Stimulated activated CD8-positive, alpha-beta memory T cell treated with anti-CD3 and anti-CD28 coated beads, Interleukin-2, amount 100 ng/mL, for 48 hours (primary cell): Measurements from ENCODE around the gene QRICH1.
A peak's percentile ranks its signal among the peaks of the same experiment; 100 is the strongest.

Experiments
- DNase-seq, 2 donors: peaks; one replicate each; pipeline ENCODE4 v3.0.0-alpha.2; 2020; ENCODE audit warnings: low read depth in 2 of 2

The QRICH1 gene

GRCh38 chr3:48997714-48998637 is 95.9 kb downstream of the QRICH1 start:
- DNase-seq, result no peak

- no peak for DNase-seq
Measured at GRCh38 chr3:48997102-48997635, 96.7 kb downstream of the QRICH1 start.

DNA sequence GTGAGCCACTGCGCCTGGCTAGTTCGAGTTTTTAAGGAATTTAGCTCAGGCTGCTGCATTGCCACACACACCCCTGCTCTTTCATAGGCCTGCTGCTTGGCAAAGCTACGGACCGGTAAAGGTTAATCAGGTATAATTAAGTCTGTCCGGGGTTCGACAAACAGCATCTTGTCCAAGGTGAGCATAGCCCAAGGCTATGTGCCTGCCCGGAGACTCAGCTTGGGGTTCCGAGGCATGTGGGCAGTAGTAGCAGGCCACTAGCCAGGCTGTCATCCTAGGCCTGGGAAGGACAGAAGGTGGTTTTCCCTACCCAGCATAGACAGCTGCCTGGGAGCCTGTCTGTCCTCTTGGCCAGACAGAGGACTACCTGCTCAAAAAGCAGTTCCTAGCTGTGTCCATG is 97.2 kb downstream of the QRICH1 start:
- DNase-seq, result no peak

DNA sequence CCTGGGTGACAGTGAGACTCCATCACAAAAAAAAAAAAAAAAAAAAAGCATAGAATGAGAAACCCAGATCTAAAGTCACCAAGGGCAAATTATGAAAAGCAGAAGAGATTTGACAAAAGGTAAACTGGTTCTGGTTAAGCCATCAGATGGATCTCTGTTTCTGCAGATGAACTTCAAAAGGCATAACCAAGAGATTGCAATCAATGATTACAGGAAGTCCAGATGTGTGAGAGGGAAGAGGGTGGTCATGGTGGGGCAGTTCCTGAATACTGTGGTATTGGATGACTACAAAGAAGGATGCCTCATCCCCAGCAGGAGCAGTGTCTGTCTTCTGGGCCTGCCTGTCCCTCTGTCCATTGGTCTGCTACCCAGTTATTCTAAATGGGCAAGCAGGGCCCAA is 100.0 kb downstream of the QRICH1 start:
- no peak for DNase-seq

DNA sequence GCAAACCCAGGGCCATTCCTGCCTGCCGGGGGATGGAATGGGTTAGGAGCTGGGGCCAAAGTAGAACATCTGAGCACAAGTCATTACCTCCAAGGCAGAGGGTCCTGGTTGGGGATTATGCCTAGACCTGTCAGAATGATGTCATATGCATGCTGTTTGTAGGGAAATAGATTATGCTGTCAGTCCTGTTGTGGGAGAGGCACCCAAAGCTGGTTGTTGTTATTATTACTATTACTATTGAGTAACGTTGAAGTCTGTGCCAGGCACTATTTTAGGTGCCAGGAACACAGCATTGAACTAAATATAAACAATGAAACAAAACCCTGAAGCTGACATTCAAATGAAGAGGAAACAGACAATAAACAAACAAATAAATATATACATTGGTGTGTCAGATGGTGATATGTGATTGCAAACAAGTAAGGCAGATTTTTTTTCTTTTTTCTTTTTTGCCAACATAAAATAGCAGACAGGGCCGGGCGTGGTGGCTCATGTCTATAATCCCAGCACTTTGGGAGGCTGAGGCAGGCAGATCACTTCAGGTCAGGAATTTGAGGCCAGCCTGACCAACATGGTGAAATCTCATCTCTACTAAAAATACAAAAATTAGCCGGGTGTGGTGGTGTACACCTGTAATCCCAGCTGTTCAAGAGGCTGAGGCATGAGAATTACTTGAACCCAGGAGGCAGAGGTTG is 101.9 kb downstream of the QRICH1 start:
- DNase-seq, result no peak

DNA sequence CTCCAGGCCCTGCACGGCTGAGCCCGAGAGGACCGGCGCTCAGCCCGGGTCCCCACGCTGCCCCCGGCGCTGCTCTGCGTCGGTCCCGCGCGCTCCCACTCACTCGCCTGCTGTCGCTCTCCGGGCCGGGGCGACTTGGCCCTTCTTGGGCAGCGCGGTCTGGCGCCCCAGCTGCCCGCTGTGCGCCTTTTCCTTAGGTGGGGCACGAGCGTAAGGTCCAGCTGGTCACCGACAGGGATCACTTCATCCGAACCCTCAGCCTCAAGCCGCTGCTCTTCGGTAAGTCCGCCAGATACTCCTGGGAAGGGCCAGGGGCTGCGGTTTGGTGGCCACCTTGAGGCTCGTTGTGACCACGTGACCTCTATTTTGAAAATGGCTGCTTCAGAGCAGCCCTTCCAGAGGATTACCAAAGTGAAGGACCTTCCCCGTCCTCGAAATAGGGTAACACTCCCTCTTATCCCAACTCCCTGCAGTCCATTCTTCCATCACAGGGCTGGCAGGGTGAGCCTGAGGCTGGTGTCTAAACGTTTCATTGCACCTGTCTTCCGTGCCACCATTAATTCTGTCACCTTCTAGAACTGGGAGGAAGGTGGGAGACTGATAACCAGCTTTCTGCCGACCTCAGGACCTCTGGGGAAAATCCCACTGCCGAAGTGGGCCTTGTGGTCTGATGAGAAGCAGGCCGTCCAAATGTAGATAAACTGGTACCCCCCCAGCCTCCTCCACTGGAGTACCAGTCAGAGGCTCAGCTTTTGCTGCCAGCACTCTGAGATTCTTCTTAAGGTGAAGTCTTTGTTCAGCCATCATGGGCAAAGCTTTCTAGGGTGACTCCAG is 103.0 kb downstream of the QRICH1 start:
- no peak for DNase-seq

DNA sequence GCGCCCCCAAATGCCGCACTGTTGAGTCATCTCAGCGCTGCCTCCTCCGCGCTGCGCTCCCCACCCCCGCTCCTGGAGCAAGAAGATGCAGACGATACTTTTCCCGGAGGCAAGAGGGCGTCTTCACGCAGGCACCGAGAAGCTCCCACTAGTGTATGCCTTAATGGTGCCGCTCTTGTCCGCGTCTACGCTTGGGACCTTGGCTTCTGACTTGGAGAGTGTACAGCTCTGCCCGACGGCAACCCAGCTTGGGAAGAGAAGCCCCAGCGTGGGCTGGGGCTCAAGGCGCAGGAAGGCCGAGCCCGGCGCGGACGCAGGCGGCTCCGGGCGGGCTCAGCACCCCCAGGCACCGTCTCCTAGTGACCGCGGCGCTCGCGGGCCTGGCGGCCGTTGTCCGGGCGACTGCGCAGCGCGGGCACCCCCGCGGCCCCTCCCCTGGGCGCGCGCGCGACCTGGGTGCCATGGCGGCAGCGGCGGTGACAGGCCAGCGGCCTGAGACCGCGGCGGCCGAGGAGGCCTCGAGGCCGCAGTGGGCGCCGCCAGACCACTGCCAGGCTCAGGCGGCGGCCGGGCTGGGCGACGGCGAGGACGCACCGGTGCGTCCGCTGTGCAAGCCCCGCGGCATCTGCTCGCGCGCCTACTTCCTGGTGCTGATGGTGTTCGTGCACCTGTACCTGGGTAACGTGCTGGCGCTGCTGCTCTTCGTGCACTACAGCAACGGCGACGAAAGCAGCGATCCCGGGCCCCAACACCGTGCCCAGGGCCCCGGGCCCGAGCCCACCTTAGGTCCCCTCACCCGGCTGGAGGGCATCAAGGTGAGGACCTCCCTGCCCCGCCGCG is 103.9 kb downstream of the QRICH1 start, which contains the start of gene P4HTM:
TSS of gene P4HTM (plus strand) at position 446 of the 840 bp plus-strand sequence. CDS start at position 462, 16 bp downstream.
- DNase-seq, result peak; percentile 77 to 80

GRCh38 chr3:48989126-48989795 is 104.6 kb downstream of the QRICH1 start:
- no peak for DNase-seq

- DNase-seq, result no peak
Measured at GRCh38 chr3:48985831-48986376, 108.0 kb downstream of the QRICH1 start.

DNA sequence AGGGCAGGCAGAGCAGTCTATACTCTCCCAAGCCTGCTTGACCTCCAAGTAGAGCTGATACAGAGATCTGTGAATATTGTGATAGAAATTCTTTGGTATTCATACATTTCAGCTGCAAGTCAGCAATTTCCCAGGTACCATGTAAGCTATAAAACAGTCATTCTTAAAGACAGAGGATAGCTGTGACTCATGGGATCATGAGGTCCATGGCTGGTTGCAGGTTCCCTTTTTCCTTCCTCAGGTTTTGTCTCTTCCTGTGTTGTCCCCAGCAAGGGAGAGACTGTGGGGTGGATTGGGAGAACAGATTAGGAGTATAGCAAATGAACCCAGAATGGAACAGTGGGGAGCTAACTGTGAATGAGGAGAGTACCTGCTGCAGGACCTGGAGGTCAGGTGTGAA is 109.2 kb downstream of the QRICH1 start:
- DNase-seq, result no peak

DNA sequence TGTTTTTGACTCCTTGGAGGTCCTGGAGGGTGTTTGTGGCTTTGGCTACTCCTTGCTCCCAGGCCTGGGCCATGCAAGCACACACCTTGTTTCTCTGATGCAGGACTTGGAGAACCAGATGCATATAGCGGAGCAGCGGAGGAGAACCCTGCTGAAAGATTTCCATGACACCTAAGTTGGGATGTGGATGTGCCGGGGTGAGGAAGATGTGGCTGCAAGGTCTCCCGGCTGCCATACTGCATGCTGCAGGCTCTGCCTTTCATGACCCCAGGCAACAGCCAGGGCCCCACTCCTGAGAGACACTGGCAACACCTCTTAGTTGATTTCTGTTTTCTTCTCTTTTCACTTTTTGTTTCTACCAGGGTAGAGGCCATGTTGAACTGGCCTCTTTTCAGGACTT is 110.8 kb downstream of the QRICH1 start:
- no peak for DNase-seq

- DNase-seq, result no peak
Measured at GRCh38 chr3:48982686-48983085, 111.2 kb downstream of the QRICH1 start.

- no peak for DNase-seq
Measured at GRCh38 chr3:48982016-48982415, 111.9 kb downstream of the QRICH1 start.

GRCh38 chr3:48980295-48980694 is 113.6 kb downstream of the QRICH1 start:
- DNase-seq, result no peak
